ENCODE measurements around the gene GNAT2. TPM values are rescaled to one million over a fixed set of nuclear protein-coding genes. Genes with fewer than 3 reads are reported as not detected.

Gene GNAT2
- total RNA-seq, 1 experiment from 2014 or later: not detected

DNA sequence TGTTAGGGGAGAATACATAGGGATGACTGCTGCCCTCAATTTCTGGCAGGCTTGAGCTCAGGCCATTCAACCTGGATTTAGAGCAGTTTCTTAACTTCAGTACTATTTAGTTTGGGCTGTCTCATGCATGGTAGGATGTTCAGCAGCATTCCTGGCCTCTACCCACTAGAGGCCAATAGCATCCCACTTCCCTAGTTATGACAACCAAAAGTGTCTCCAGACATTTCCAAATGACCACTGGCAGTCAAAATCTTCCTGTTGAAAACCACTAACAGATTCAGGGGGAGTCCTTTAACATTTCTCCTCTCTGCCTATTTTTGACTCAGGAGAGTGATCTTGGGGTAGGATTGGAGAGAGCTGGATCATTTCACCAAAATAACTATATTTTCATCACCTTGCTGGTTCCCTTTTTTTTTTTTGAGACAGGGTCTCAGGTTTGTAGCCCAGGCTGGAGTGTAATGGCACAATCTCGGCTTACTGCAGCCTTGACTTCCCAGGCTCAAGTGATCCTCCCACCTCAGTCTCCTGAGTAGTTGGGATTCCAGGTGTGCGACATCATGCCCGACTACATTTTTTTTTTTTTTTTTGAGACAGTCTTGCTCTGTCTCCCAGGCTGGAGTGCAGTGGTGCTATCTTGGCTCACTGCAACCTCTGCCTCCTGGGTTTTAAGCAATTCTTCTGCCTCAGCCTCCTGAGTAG, 8.7 kb downstream of the GNAT2 start:
- H3K4me3 Mint-ChIP-seq (ENCODE audit: low read depth, unreplicated experiment): no peak overlapping the region
- CTCF ChIA-PET: interaction anchor here (0.7 kb wide), 2 partner anchors 337 to 688 kb away, joined by 3 read pairs; no protein-coding TSS in a partner anchor
- no peaks in the 10 kb centered on the region for H3K9me3 Mint-ChIP-seq (ENCODE audit: low read depth, unreplicated experiment)
- H3K4me1 Mint-ChIP-seq (ENCODE audit: low read depth, unreplicated experiment): peaks cover 8% of the 10 kb centered on the region
- no peak overlapping the region for H3K27ac Mint-ChIP-seq (ENCODE audit: unreplicated experiment)
- H3K27me3 Mint-ChIP-seq (ENCODE audit: unreplicated experiment): no peaks in the 10 kb centered on the region
- no peak for DNase-seq
- no TSS peak for BruUV-seq (replicated peaks)
- TF ChIP-seq CTCF (IDR thresholded peaks at IDR 0.05; ENCODE audit: unreplicated experiment): no peak
- intact Hi-C loops (cut with micrococcal nuclease; ENCODE audit: unreplicated experiment): no loop called here
- H3K36me3 Mint-ChIP-seq (ENCODE audit: insufficient read depth, unreplicated experiment): no peaks in the 10 kb centered on the region

DNA sequence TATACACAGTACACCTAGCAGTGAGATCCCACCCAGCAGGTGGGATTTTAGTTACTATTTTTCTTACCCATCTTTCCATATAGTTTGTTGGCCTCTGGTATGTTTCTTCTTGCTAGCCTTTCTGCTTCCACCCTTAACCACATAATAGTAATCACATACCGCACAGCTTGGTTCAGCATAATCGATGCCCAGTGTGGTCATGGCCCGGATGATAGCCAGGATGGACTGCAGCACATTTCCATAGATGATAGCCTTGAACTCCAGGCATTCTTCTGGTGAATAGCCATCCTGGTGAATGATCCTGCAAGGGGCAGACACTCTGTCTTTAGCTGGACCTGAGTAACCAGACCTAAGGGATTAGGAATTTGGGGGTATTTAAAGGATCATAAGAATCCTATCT, 9.5 kb downstream of the GNAT2 start:
- CTCF ChIA-PET: no interaction called here
- BruUV-seq (replicated peaks): no TSS peak
- H3K27ac Mint-ChIP-seq (ENCODE audit: unreplicated experiment): no peak overlapping the region

GRCh38 chr1:109605381-109605780, 14.0 kb downstream of the GNAT2 start:
- Mint-ChIP-seq H3K4me1 (ENCODE audit: low read depth, unreplicated experiment) (peaks cover 5% of the 10 kb centered on the region), H3K36me3 (ENCODE audit: insufficient read depth, unreplicated experiment) (no peaks in the 10 kb centered on the region), H3K27me3 (ENCODE audit: unreplicated experiment) (no peaks in the 10 kb centered on the region), H3K4me3 (ENCODE audit: low read depth, unreplicated experiment) (no peak overlapping the region), H3K27ac (ENCODE audit: unreplicated experiment) (no peak overlapping the region), H3K9me3 (ENCODE audit: low read depth, unreplicated experiment) (no peaks in the 10 kb centered on the region)
- intact Hi-C loops (cut with micrococcal nuclease; ENCODE audit: unreplicated experiment): no loop called here
- DNase-seq: no peak
- no TSS peak for BruUV-seq (replicated peaks)
- TF ChIP-seq CTCF (IDR thresholded peaks at IDR 0.05; ENCODE audit: unreplicated experiment): no peak
- CTCF ChIA-PET: no interaction called here

More for the DNA sequence above, 9.5 kb downstream of the GNAT2 start:
- Mint-ChIP-seq H3K4me1 (ENCODE audit: low read depth, unreplicated experiment) (peaks cover 8% of the 10 kb centered on the region), H3K27me3 (ENCODE audit: unreplicated experiment) (no peaks in the 10 kb centered on the region), H3K4me3 (ENCODE audit: low read depth, unreplicated experiment) (no peak overlapping the region), H3K9me3 (ENCODE audit: low read depth, unreplicated experiment) (no peaks in the 10 kb centered on the region), H3K36me3 (ENCODE audit: insufficient read depth, unreplicated experiment) (no peaks in the 10 kb centered on the region)
- intact Hi-C loops (cut with micrococcal nuclease; ENCODE audit: unreplicated experiment): no loop called here
- no peak for DNase-seq
- no peak for TF ChIP-seq CTCF (IDR thresholded peaks at IDR 0.05; ENCODE audit: unreplicated experiment)

GRCh38 chr1:109603229-109603628, 16.2 kb downstream of the GNAT2 start:
- no peak for DNase-seq
- H3K27me3 Mint-ChIP-seq (ENCODE audit: unreplicated experiment): no peaks in the 10 kb centered on the region
- intact Hi-C loops (cut with micrococcal nuclease; ENCODE audit: unreplicated experiment): no loop called here
- BruUV-seq (replicated peaks): no TSS peak
- CTCF ChIA-PET: no interaction called here
- H3K27ac Mint-ChIP-seq (ENCODE audit: unreplicated experiment): no peak overlapping the region
- H3K4me1 Mint-ChIP-seq (ENCODE audit: low read depth, unreplicated experiment): no peaks in the 10 kb centered on the region
- H3K9me3 Mint-ChIP-seq (ENCODE audit: low read depth, unreplicated experiment): no peaks in the 10 kb centered on the region
- H3K4me3 Mint-ChIP-seq (ENCODE audit: low read depth, unreplicated experiment): no peak overlapping the region
- TF ChIP-seq CTCF (IDR thresholded peaks at IDR 0.05; ENCODE audit: unreplicated experiment): no peak
- peaks cover under 1% of the 10 kb centered on the region for H3K36me3 Mint-ChIP-seq (ENCODE audit: insufficient read depth, unreplicated experiment)
